Fibroblast of villous mesenchyme (primary cell): ENCODE measurements around the gene ADPRH. TPM values are rescaled to one million over a fixed set of nuclear protein-coding genes. Genes with fewer than 3 reads are reported as not detected.
"Not testable (repeated sequence)": the region's sequence is repeated elsewhere in the genome, so short reads cannot be mapped to it uniquely, and the experiment has no call there.

Experiments used
- DNase-seq: peaks from one replicate; pipeline ENCODE4 v3.0.0-alpha.2; 2010; ENCODE audit warnings: low read depth
- H3K4me3 ChIP-seq: 2 replicates; pipeline ENCODE4 v1.5.1; 2011; ENCODE audit warnings: low read depth, mild to moderate bottlenecking, low read length
- total RNA-seq: library from RNA; depleted of rRNA; stranded (reverse); fragments of >200 nt; gene quantifications from 2 replicates; pipeline ENCODE4 v1.2.3, GENCODE V29; 2012
- TF ChIP-seq, protein P1 (sequence below): IDR thresholded peaks from 2 replicates; pipeline ENCODE4 v1.5.1; 2012; ENCODE audit warnings: low read depth, mild to moderate bottlenecking, low read length; ENCODE audit not compliant: insufficient read depth

Gene ADPRH
- total RNA-seq, 1 donor = 3.0 TPM

DNA sequence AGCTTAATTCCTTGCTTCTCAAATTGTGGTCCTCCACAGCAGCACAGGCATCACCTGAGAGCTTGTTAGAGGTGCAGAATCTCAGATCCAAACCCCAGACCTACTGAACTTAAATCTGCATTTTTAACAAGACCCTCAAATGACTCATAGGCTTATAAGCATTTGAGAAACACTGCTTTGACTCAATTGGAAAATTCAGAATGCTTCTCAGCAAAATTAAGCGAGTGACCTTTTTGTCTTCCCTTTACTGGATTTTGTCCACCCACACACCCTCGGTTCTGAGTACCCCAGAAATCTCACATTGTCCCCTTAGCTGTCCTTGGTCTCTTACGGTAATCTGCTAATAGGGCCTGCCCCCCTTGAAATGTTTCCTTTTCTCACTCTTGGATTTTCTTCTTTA lies 37.7 kb upstream of the ADPRH start:
- TF ChIP-seq, protein P1, sequence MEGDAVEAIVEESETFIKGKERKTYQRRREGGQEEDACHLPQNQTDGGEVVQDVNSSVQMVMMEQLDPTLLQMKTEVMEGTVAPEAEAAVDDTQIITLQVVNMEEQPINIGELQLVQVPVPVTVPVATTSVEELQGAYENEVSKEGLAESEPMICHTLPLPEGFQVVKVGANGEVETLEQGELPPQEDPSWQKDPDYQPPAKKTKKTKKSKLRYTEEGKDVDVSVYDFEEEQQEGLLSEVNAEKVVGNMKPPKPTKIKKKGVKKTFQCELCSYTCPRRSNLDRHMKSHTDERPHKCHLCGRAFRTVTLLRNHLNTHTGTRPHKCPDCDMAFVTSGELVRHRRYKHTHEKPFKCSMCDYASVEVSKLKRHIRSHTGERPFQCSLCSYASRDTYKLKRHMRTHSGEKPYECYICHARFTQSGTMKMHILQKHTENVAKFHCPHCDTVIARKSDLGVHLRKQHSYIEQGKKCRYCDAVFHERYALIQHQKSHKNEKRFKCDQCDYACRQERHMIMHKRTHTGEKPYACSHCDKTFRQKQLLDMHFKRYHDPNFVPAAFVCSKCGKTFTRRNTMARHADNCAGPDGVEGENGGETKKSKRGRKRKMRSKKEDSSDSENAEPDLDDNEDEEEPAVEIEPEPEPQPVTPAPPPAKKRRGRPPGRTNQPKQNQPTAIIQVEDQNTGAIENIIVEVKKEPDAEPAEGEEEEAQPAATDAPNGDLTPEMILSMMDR = no peak
- DNase-seq = no peak
- H3K4me3 ChIP-seq = no peak overlapping the region

DNA sequence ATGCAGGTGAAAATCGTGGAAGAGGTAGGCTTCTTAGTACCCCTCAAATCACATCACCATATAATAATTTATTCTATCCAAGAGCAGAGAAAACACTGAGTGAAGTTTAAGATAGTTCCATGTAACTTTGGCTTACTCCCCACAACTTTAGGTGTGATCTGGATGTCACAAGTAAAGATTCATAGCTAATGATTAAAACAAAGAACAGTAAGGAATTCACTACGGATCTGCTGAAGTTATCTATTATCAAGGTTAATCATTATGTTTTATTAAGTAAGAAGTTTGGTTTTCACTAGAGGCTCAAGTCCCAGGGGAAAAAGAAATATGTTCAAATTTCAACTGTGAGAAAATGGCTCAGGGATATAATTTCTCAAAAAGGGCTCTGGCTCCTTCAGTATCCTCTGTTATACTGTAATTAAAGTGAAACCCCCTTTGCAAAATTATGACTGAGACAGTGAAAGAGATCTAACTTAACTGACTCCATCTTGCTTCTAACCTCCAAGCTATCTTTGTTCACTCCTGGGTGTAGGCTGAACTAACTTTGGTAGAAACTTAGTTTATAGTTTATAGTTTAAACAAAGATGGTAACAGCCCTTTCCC lies 37.0 kb upstream of the ADPRH start:
- DNase-seq = no peak
- no peak overlapping the region for H3K4me3 ChIP-seq
- TF ChIP-seq, protein P1 = no peak

DNA sequence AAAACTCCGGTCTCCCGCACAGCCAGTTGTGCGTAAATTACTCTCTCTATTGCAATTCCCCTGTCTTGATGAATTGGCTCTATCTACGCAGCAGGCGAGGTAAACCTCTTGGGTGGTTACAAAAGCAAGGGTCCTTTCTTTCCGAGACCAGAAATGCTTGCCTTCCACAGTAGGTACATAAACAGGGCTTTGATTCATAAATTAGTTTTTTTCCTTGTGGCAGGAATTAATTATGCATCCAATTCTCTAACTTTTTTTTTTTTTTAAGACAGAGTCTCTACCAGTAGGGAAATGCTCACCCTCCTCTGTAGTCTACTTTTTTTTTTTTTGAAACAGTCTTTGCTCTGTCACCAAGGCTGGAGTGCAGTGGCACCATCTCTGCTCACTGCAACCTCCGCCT lies 36.1 kb upstream of the ADPRH start:
- TF ChIP-seq, protein P1 = no peak
- DNase-seq = no peak

DNA sequence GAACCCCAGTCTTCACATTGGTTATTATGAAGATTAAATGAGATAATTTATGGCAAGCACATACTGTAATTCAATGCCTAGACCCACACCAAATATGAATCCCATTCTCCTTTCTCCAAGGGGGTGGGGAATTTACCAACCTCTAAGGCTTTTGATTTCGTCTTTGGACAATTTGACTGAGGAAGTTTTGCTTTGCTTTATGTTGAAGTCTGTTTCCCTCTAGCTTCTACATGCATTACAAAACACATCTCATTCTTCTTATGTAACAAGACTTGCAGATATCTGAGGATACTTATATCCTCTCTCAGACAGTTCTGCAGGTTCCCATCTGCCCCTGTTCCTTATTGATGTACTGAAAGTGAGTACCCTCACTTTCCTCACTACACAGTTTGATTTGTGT lies 32.1 kb upstream of the ADPRH start:
- DNase-seq = no peak
- no peak overlapping the region for H3K4me3 ChIP-seq
- TF ChIP-seq, protein P1 = no peak

More for the DNA sequence above, 36.1 kb upstream of the ADPRH start:
- H3K4me3 ChIP-seq = no peak overlapping the region

DNA sequence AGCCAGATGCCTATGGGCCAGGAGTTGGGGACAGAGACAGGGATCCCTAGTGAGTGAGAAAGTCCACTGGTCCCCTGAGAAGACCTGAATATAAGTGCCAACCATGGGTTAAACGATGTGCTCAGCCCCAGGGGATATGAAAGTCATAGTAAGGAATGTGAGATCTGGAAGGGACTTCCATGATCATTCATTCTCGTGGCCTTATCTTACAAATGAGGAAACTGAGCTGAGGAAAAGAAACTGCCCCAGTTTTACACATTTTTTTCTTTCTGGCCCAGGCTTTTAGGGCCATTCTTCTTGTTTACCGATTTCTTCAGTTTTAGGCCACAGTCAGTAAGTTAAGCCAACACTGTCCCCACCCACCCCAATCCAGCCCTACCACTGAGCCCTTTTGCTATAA lies 31.0 kb upstream of the ADPRH start:
- TF ChIP-seq, protein P1 = no peak
- H3K4me3 ChIP-seq = no peak overlapping the region

DNA sequence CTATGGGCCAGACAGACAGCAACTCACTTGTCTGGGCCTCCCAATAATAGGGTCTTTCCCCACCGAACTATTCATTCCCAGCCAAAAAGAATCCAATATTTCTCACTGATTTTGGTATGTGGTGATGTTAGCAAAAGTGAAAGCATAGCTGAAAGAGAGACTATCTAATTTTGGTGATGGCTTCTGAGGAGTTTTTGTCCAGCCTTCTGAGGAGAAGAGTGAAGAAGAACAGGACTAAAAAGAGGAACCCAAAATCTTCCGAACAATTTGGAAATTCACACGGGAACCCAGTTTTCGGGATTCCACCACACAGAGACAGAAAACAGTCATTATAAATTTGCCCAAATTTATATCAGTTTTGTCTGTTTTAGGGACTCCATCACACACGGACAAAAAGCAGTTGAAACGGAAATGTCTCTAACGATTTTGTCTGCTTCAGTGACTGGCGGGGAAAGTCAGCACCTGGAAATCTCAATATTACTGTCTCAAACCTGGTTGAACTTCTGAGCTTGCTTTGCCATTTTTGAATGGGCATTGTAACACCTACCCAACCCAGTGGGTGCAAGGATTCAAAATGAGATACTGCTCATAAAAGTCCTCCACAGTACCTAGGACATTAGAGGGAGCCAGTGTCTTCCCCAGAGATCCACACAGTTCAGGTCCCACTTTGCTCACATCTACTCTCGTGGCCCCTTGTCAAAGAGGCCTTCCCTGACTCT lies 28.9 kb upstream of the ADPRH start:
- TF ChIP-seq, protein P1 = no peak
- no peak for DNase-seq
- no peak overlapping the region for H3K4me3 ChIP-seq

More for the DNA sequence above, 31.0 kb upstream of the ADPRH start:
- DNase-seq = no peak

DNA sequence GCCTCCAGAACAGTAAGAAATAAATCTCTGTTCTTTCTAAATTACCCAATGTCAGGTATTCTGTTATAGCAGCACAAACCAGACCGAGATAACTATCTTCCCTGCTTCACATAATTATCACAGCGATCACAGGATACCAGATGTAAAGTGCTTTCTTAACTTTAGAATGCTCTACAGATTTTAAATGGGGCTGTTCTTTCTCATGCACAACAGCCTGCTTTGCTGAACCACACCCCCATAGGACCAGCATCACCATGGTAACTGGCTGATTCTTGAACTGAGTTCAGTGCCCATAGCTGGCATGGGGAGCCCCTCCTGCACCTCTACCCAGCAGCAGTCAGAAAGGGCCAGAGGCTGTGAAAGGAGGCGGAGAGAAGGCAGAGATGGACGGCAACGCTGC lies 27.7 kb upstream of the ADPRH start:
- DNase-seq = no peak
- TF ChIP-seq, protein P1 = no peak

DNA sequence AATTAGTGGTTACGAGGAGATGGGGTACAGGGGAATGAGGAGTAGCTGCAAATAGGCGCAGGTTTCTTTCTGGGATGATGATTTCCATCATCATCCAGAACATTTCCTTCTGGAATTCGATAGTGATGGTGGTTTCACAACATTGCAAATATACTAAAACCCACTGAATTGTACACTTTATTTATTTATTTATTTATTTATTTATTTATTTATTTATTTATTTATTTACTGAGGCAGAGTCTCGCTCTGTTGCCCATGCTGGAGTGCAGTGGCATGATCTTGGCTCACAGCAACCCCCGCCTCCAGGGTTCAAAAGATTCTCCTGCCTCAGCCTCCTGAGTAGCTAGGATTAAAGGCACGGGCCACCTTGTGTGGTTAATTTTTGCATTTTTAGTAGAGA lies 26.4 kb upstream of the ADPRH start:
- H3K4me3 ChIP-seq, DNase-seq: not testable (repeated sequence)

More for the DNA sequence above, 27.7 kb upstream of the ADPRH start:
- no peak overlapping the region for H3K4me3 ChIP-seq
